ENCODE data around the gene DOCK4. TPM values are rescaled to one million over a fixed set of nuclear protein-coding genes. Genes with fewer than 3 reads are reported as not detected.

Gene DOCK4
- total and polyA plus RNA-seq, 7 donors: 1.8 to 12.7 (median 7.1) TPM

DNA sequence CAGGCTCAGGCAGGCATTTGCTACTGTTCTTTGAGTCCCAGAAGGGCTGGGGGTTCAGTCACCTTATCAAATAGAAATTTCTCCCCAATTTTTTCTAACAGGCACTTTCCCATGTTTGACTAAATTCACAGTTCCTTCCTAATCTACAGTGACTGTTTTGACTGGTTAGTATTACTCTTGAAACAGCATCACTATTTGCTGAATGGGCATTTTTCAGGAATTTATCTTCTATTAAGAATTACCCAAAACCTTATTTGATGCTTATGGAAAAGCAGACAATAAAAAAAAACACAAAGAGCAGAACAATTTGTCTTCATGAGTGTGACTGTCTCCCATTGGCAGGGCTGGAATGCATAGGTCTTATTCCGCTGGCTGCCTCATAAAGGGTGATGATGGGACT, 269.0 kb downstream of the DOCK4 start:
- intact Hi-C loops (cut with DNase I): no loop called here
- Histone ChIP-seq H3K36me3 (ENCODE audit: insufficient read depth in 1 of 2, low read depth in 1 of 2) (peaks cover 2 to 39% of the 10 kb centered on the region in 2 donors), H3K4me3 (no peak overlapping the region), H3K27ac (no peak overlapping the region), H3K4me1 (no peaks in the 10 kb centered on the region), H3K27me3 (ENCODE audit: insufficient read depth in 3 of 3, low read length in 2 of 3) (no peaks in the 10 kb centered on the region), H3K9me3 (no peaks in the 10 kb centered on the region)
- TF ChIP-seq, protein P1, sequence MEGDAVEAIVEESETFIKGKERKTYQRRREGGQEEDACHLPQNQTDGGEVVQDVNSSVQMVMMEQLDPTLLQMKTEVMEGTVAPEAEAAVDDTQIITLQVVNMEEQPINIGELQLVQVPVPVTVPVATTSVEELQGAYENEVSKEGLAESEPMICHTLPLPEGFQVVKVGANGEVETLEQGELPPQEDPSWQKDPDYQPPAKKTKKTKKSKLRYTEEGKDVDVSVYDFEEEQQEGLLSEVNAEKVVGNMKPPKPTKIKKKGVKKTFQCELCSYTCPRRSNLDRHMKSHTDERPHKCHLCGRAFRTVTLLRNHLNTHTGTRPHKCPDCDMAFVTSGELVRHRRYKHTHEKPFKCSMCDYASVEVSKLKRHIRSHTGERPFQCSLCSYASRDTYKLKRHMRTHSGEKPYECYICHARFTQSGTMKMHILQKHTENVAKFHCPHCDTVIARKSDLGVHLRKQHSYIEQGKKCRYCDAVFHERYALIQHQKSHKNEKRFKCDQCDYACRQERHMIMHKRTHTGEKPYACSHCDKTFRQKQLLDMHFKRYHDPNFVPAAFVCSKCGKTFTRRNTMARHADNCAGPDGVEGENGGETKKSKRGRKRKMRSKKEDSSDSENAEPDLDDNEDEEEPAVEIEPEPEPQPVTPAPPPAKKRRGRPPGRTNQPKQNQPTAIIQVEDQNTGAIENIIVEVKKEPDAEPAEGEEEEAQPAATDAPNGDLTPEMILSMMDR (IDR thresholded peaks at IDR 0.05): no peak
- ATAC-seq (no peak), DNase-seq (no peak)
- 96 to 100% (median 100%) methylated on average over 1 of the region's 1 CpG for WGBS, 3 donors

DNA sequence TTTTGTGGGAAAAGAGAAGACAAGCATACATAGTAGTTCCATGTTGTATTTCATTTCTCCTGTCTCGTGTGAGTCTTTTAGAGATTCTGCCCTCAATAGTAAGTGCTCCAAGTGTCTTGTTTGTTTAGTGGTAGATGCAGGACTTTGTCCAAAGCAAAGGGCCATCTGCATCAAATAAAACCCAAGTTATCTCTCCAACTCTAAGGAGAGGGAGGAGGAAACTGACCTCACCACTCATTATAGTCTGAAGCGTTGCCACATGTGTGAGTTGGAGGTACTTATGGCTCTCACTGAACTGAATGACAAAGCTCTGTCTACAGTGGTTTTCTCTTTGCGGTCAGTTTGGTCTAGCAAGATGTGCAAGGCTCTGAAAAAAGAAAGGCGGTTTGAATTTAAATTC, 272.6 kb downstream of the DOCK4 start:
- no peak for ATAC-seq
- intact Hi-C loops (cut with DNase I): no loop called here
- TF ChIP-seq, protein P1 (IDR thresholded peaks at IDR 0.05): no peak
- H3K27me3 ChIP-seq (ENCODE audit: insufficient read depth in 3 of 3, low read length in 2 of 3): no peaks in the 10 kb centered on the region
- no peaks in the 10 kb centered on the region for H3K4me1 ChIP-seq
- H3K4me3 ChIP-seq: no peak overlapping the region
- 91 to 92% (median 91%) methylated on average over 4 of the region's 4 CpGs for WGBS, 3 donors
- H3K27ac ChIP-seq: no peak overlapping the region
- H3K9me3 ChIP-seq: no peaks in the 10 kb centered on the region
- peaks cover 2 to 28% of the 10 kb centered on the region in 2 donors for H3K36me3 ChIP-seq (ENCODE audit: insufficient read depth in 1 of 2, low read depth in 1 of 2)
- no peak for DNase-seq

DNA sequence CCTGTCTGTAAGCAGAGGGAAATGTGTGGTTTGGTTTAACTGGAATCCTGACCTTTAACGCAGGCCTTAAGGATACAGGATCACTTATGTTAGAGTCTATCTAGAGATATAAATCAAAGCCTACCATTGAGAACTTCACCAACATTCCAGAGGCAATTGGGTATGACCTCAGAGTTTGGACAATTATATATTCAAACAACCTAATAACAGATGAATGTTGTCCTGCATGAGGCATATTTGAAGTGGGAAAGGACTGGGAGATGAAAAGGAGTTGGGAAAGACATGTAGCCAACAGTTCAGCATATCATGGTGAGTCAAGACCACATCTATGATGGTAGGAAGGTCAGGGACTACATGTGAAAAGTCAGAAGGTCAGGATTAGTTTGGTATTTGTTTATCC, 274.2 kb downstream of the DOCK4 start:
- 78 to 80% (median 78%) methylated on average over 1 of the region's 1 CpG for WGBS, 3 donors
- DNase-seq (no peak), ATAC-seq (no peak)
- H3K36me3 ChIP-seq (ENCODE audit: insufficient read depth in 1 of 2, low read depth in 1 of 2): peaks cover 0 to 22% of the 10 kb centered on the region in 2 donors
- H3K9me3 ChIP-seq: no peaks in the 10 kb centered on the region
- no peaks in the 10 kb centered on the region for H3K4me1 ChIP-seq
- no peak overlapping the region for H3K27ac ChIP-seq
- H3K4me3 ChIP-seq: no peak overlapping the region
- no peaks in the 10 kb centered on the region for H3K27me3 ChIP-seq (ENCODE audit: insufficient read depth in 3 of 3, low read length in 2 of 3)
- intact Hi-C loops (cut with DNase I): no loop called here
- TF ChIP-seq, protein P1 (IDR thresholded peaks at IDR 0.05): no peak

DNA sequence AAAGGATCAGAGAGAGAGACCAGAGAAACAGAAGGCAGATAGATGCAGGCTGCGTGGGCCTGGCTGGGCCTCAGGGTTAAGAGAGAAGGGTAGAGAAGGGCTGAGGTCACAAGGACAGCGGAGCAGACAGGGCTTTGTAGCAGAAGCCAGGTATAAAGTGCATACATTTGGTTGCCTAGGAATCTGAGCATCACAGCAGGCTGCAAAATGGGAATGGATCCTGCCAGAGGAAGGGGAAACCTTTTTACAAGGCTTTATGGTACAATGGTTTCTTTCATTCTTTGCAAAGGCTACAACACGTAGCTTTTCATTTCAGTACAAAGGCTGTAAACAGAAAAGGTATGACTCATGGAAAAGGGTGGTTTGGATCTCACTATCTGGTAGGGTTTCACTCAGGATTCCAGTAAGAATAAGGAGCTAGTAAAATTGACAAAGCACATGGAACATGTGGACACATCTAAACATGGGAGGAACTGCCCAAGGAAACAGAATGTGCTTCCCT, 275.1 kb downstream of the DOCK4 start:
- Histone ChIP-seq H3K27me3 (ENCODE audit: insufficient read depth in 3 of 3, low read length in 2 of 3) (no peaks in the 10 kb centered on the region), H3K9me3 (no peaks in the 10 kb centered on the region), H3K4me3 (no peak overlapping the region), H3K4me1 (no peaks in the 10 kb centered on the region), H3K36me3 (ENCODE audit: insufficient read depth in 1 of 2, low read depth in 1 of 2) (peaks cover 0 to 22% of the 10 kb centered on the region in 2 donors), H3K27ac (peak overlapping the region; percentile 30)
- WGBS, 3 donors: 73 to 83% (median 77%) methylated on average over 3 of the region's 3 CpGs
- TF ChIP-seq, protein P1 (IDR thresholded peaks at IDR 0.05): no peak
- intact Hi-C loops (cut with DNase I): no loop called here
- DNase-seq: no peak
- no peak for ATAC-seq

DNA sequence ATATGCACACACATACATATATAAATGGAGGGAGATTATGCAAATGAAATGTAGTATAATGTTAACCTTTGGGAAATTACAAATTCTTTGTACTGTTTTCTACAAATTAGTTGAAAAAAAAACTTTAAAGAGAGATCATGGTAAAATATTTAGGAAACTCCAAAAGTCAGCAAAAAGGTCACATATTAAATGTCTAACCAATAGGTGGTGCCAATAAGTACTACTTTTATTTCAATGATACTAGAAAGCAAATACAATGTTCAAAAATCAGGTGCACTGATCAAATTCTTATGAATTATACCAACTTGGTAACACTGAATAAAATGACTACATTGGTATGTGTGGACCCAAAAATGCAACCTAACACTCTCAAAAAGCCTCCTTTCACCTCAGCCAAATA, 276.9 kb downstream of the DOCK4 start:
- peaks cover 0 to 10% of the 10 kb centered on the region in 2 donors for H3K36me3 ChIP-seq (ENCODE audit: insufficient read depth in 1 of 2, low read depth in 1 of 2)
- ATAC-seq: no peak
- no peaks in the 10 kb centered on the region for H3K9me3 ChIP-seq
- intact Hi-C loops (cut with DNase I): no loop called here
- no peak overlapping the region for H3K27ac ChIP-seq
- H3K4me3 ChIP-seq: no peak overlapping the region
- no peak for DNase-seq
- TF ChIP-seq, protein P1 (IDR thresholded peaks at IDR 0.05): no peak
- no peaks in the 10 kb centered on the region for H3K4me1 ChIP-seq
- no peaks in the 10 kb centered on the region for H3K27me3 ChIP-seq (ENCODE audit: insufficient read depth in 3 of 3, low read length in 2 of 3)

Data from psoas muscle (tissue), 8 donors.